ENCODE measurements around the gene OR52L1. TPM values are rescaled to one million over a fixed set of nuclear protein-coding genes. Genes with fewer than 3 reads are reported as not detected.

OR52L1 gene
- total RNA-seq: not detected

- Mint-ChIP-seq H3K4me3 (no peak within 1 kb of the TSS), H3K4me1 (ENCODE audit: low read depth) (no peaks in the 10 kb centered on the region), H3K27ac (no peak within 1 kb of the TSS), H3K27me3 (ENCODE audit: low read depth) (peaks cover 10% of the 10 kb centered on the region), H3K36me3 (ENCODE audit: low read depth) (no peaks in the 10 kb centered on the region), H3K9me3 (no peaks in the 10 kb centered on the region)
- CTCF ChIA-PET: interaction anchor here (0.7 kb wide), 1 partner anchor 295 kb away, joined by 3 read pairs; no protein-coding TSS in a partner anchor
- intact Hi-C loops (cut with micrococcal nuclease): no loop called here
- no peak for DNase-seq
Observed at GRCh38 chr11:5986885-5987284, at the start of gene OR52L1. Gene OR52L1 (minus strand): TSS chr11:5986985. CDS start chr11:5986930, 55 bp downstream.

GRCh38 chr11:6030708-6031405 lies 44.1 kb upstream of the OR52L1 start, which contains the start of gene OR56A1:
Gene OR56A1 (minus strand): TSS chr11:6030758. CDS start chr11:6027692, 3,066 bp downstream.
- Mint-ChIP-seq H3K27ac (no peak within 1 kb of the TSS), H3K36me3 (ENCODE audit: low read depth) (no peaks in the 10 kb centered on the region), H3K4me1 (ENCODE audit: low read depth) (no peaks in the 10 kb centered on the region), H3K4me3 (no peak within 1 kb of the TSS), H3K9me3 (no peaks in the 10 kb centered on the region), H3K27me3 (ENCODE audit: low read depth) (peaks cover 12% of the 10 kb centered on the region)
- intact Hi-C loops (cut with micrococcal nuclease): no loop called here
- no peak for DNase-seq
- CTCF ChIA-PET: no interaction called here

GRCh38 chr11:6027501-6027900 lies 40.7 kb upstream of the OR52L1 start:
- H3K9me3 Mint-ChIP-seq: no peaks in the 10 kb centered on the region
- H3K27ac Mint-ChIP-seq: no peak overlapping the region
- no peak for DNase-seq
- CTCF ChIA-PET: interaction anchor here (0.7 kb wide), 1 partner anchor 693 kb away, joined by 4 read pairs; no protein-coding TSS in a partner anchor
- H3K36me3 Mint-ChIP-seq (ENCODE audit: low read depth): no peaks in the 10 kb centered on the region
- peaks cover 12% of the 10 kb centered on the region for H3K27me3 Mint-ChIP-seq (ENCODE audit: low read depth)
- intact Hi-C loops (cut with micrococcal nuclease): no loop called here
- no peaks in the 10 kb centered on the region for H3K4me1 Mint-ChIP-seq (ENCODE audit: low read depth)
- no peak overlapping the region for H3K4me3 Mint-ChIP-seq

- Mint-ChIP-seq H3K27me3 (ENCODE audit: low read depth) (peaks cover 17% of the 10 kb centered on the region), H3K9me3 (no peaks in the 10 kb centered on the region), H3K4me1 (ENCODE audit: low read depth) (no peaks in the 10 kb centered on the region), H3K36me3 (ENCODE audit: low read depth) (no peaks in the 10 kb centered on the region), H3K27ac (no peak overlapping the region), H3K4me3 (no peak overlapping the region)
- intact Hi-C loops (cut with micrococcal nuclease): no loop called here
- no peak for DNase-seq
- CTCF ChIA-PET: interaction anchor here (0.6 to 1.3 kb wide), 4 partner anchors 24 to 338 kb away, joined by 4 to 5 read pairs (median 4); no protein-coding TSS in a partner anchor
Observed at GRCh38 chr11:6025056-6025455, 38.3 kb upstream of the OR52L1 start.

- intact Hi-C loops (cut with micrococcal nuclease): loop anchor here (1.0 to 2.0 kb wide), 3 partner anchors 275 to 330 kb away; no protein-coding TSS in a partner anchor
- no peaks in the 10 kb centered on the region for H3K4me1 Mint-ChIP-seq (ENCODE audit: low read depth)
- H3K27me3 Mint-ChIP-seq (ENCODE audit: low read depth): peaks cover 20% of the 10 kb centered on the region
- peak; percentile 28 for DNase-seq
- H3K4me3 Mint-ChIP-seq: no peak overlapping the region
- H3K9me3 Mint-ChIP-seq: no peaks in the 10 kb centered on the region
- CTCF ChIA-PET: interaction anchor here (0.6 to 2.5 kb wide), 9 partner anchors 12 to 343 kb away, joined by 3 to 11 read pairs (median 4); no protein-coding TSS in a partner anchor
- no peaks in the 10 kb centered on the region for H3K36me3 Mint-ChIP-seq (ENCODE audit: low read depth)
- no peak overlapping the region for H3K27ac Mint-ChIP-seq
Observed at GRCh38 chr11:6022956-6023355, 36.2 kb upstream of the OR52L1 start.

- no peak overlapping the region for H3K4me3 Mint-ChIP-seq
- intact Hi-C loops (cut with micrococcal nuclease): no loop called here
- CTCF ChIA-PET: no interaction called here
- peaks cover 7% of the 10 kb centered on the region for H3K9me3 Mint-ChIP-seq
- peaks cover 23% of the 10 kb centered on the region for H3K27me3 Mint-ChIP-seq (ENCODE audit: low read depth)
- no peaks in the 10 kb centered on the region for H3K36me3 Mint-ChIP-seq (ENCODE audit: low read depth)
- DNase-seq: no peak
- H3K27ac Mint-ChIP-seq: no peak overlapping the region
- no peaks in the 10 kb centered on the region for H3K4me1 Mint-ChIP-seq (ENCODE audit: low read depth)
Observed at GRCh38 chr11:6013042-6013441, 26.3 kb upstream of the OR52L1 start.

GRCh38 chr11:6012035-6012668 lies 25.4 kb upstream of the OR52L1 start:
- no peak for DNase-seq
- no peak overlapping the region for H3K27ac Mint-ChIP-seq
- H3K36me3 Mint-ChIP-seq (ENCODE audit: low read depth): no peaks in the 10 kb centered on the region
- H3K4me3 Mint-ChIP-seq: no peak overlapping the region
- H3K27me3 Mint-ChIP-seq (ENCODE audit: low read depth): peaks cover 20% of the 10 kb centered on the region
- H3K4me1 Mint-ChIP-seq (ENCODE audit: low read depth): no peaks in the 10 kb centered on the region
- H3K9me3 Mint-ChIP-seq: peaks cover 7% of the 10 kb centered on the region
- CTCF ChIA-PET: no interaction called here
- intact Hi-C loops (cut with micrococcal nuclease): no loop called here

- Mint-ChIP-seq H3K27me3 (ENCODE audit: low read depth) (peaks cover 21% of the 10 kb centered on the region), H3K4me1 (ENCODE audit: low read depth) (no peaks in the 10 kb centered on the region), H3K4me3 (no peak within 1 kb of the TSS), H3K27ac (no peak within 1 kb of the TSS), H3K9me3 (no peaks in the 10 kb centered on the region), H3K36me3 (ENCODE audit: low read depth) (no peaks in the 10 kb centered on the region)
- CTCF ChIA-PET: no interaction called here
- intact Hi-C loops (cut with micrococcal nuclease): no loop called here
- DNase-seq: no peak
Observed at GRCh38 chr11:6006846-6007245, 20.1 kb upstream of the OR52L1 start, which contains the start of gene OR56A4. Gene OR56A4 (minus strand): TSS chr11:6006946. CDS start chr11:6002992, 3,954 bp downstream.

- no peaks in the 10 kb centered on the region for H3K9me3 Mint-ChIP-seq
- H3K27ac Mint-ChIP-seq: no peak overlapping the region
- no peak overlapping the region for H3K4me3 Mint-ChIP-seq
- intact Hi-C loops (cut with micrococcal nuclease): no loop called here
- H3K4me1 Mint-ChIP-seq (ENCODE audit: low read depth): no peaks in the 10 kb centered on the region
- peaks cover 19% of the 10 kb centered on the region for H3K27me3 Mint-ChIP-seq (ENCODE audit: low read depth)
- no peak for DNase-seq
- H3K36me3 Mint-ChIP-seq (ENCODE audit: low read depth): no peaks in the 10 kb centered on the region
- CTCF ChIA-PET: no interaction called here
Observed at GRCh38 chr11:6006395-6006794, 19.6 kb upstream of the OR52L1 start.

GRCh38 chr11:6002202-6002699 lies 15.5 kb upstream of the OR52L1 start:
- intact Hi-C loops (cut with micrococcal nuclease): no loop called here
- H3K4me1 Mint-ChIP-seq (ENCODE audit: low read depth): no peaks in the 10 kb centered on the region
- H3K4me3 Mint-ChIP-seq: no peak overlapping the region
- peaks cover 13% of the 10 kb centered on the region for H3K27me3 Mint-ChIP-seq (ENCODE audit: low read depth)
- H3K9me3 Mint-ChIP-seq: no peaks in the 10 kb centered on the region
- DNase-seq: no peak
- CTCF ChIA-PET: interaction anchor here (1.4 kb wide), 1 partner anchor 361 kb away, joined by 3 read pairs; no protein-coding TSS in a partner anchor
- H3K27ac Mint-ChIP-seq: no peak overlapping the region
- H3K36me3 Mint-ChIP-seq (ENCODE audit: low read depth): no peaks in the 10 kb centered on the region

- CTCF ChIA-PET: interaction anchor here (1.8 kb wide), 1 partner anchor 288 kb away, joined by 4 read pairs; no protein-coding TSS in a partner anchor
Observed at GRCh38 chr11:5994791-5995190, 8.0 kb upstream of the OR52L1 start.

GRCh38 chr11:5992604-5993251 lies 5.9 kb upstream of the OR52L1 start:
- no peak overlapping the region for H3K27ac Mint-ChIP-seq
- CTCF ChIA-PET: interaction anchor here (0.9 kb wide), 1 partner anchor 48 kb away, joined by 3 read pairs; no protein-coding TSS in a partner anchor
- no peaks in the 10 kb centered on the region for H3K4me1 Mint-ChIP-seq (ENCODE audit: low read depth)
- intact Hi-C loops (cut with micrococcal nuclease): no loop called here
- DNase-seq: no peak
- peaks cover 4% of the 10 kb centered on the region for H3K27me3 Mint-ChIP-seq (ENCODE audit: low read depth)
- H3K36me3 Mint-ChIP-seq (ENCODE audit: low read depth): no peaks in the 10 kb centered on the region
- no peaks in the 10 kb centered on the region for H3K9me3 Mint-ChIP-seq
- no peak overlapping the region for H3K4me3 Mint-ChIP-seq

More at GRCh38 chr11:5994791-5995190, 8.0 kb upstream of the OR52L1 start:
- Mint-ChIP-seq H3K4me1 (ENCODE audit: low read depth) (no peaks in the 10 kb centered on the region), H3K27ac (no peak overlapping the region), H3K4me3 (no peak overlapping the region), H3K27me3 (ENCODE audit: low read depth) (peaks cover 2% of the 10 kb centered on the region), H3K9me3 (no peaks in the 10 kb centered on the region), H3K36me3 (ENCODE audit: low read depth) (no peaks in the 10 kb centered on the region)
- intact Hi-C loops (cut with micrococcal nuclease): no loop called here
- DNase-seq: no peak

All from activated naive CD4-positive, alpha-beta T cell treated with anti-CD3 and anti-CD28 coated beads for 36 hours (primary cell).